ENCODE measurements around the gene ATG13.

- TF ChIP-seq CTCF (IDR thresholded peaks at IDR 0.05) (no peak), POLR2A (IDR thresholded peaks at IDR 0.05) (no peak)
Observed at GRCh38 chr11:46631676-46632075, 14.3 kb downstream of the ATG13 start.

Data from ovary (tissue), 3 donors.